Fibroblast of skin of left biceps (primary cell): ENCODE data around the gene TTC12.

Experiments used
- DNase-seq, 2 experiments: peaks; one replicate each; pipeline ENCODE4 v3.0.0-alpha.2; 2013; ENCODE audit warnings: low read depth in 2 of 2

Gene TTC12

GRCh38 chr11:113373981-113374560, 59.7 kb downstream of the TTC12 start:
- DNase-seq = no peak

- no peak for DNase-seq
Observed at GRCh38 chr11:113375402-113375801, 61.0 kb downstream of the TTC12 start.

- no peak for DNase-seq
Observed at GRCh38 chr11:113376156-113376555, 61.8 kb downstream of the TTC12 start.

- peak; percentile 18 to 31 for DNase-seq
Observed at GRCh38 chr11:113377681-113378412, 63.5 kb downstream of the TTC12 start.

- no peak for DNase-seq
Observed at GRCh38 chr11:113378692-113379091, 64.3 kb downstream of the TTC12 start.

GRCh38 chr11:113382121-113382520, 67.7 kb downstream of the TTC12 start:
- no peak for DNase-seq

GRCh38 chr11:113384551-113384950, 70.2 kb downstream of the TTC12 start:
- DNase-seq = peak; percentile 65 to 66

GRCh38 chr11:113385749-113386148, 71.4 kb downstream of the TTC12 start:
- DNase-seq = no peak

- no peak for DNase-seq
Observed at GRCh38 chr11:113386866-113387265, 72.5 kb downstream of the TTC12 start.

GRCh38 chr11:113387605-113388211, 73.3 kb downstream of the TTC12 start, which contains the start of gene ANKK1:
Gene ANKK1, plus strand, starts transcription at chr11:113387779. Its CDS starts 106 bp downstream, at chr11:113387885.
- DNase-seq = no peak

- no peak for DNase-seq
Observed at GRCh38 chr11:113389272-113389671, 74.9 kb downstream of the TTC12 start.

GRCh38 chr11:113392236-113392921, 78.0 kb downstream of the TTC12 start:
- no peak for DNase-seq

- no peak for DNase-seq
Observed at GRCh38 chr11:113393501-113393985, 79.2 kb downstream of the TTC12 start.

GRCh38 chr11:113394919-113395318, 80.5 kb downstream of the TTC12 start:
- DNase-seq = no peak

- no peak for DNase-seq
Observed at GRCh38 chr11:113395782-113396336, 81.5 kb downstream of the TTC12 start.

GRCh38 chr11:113396690-113397089, 82.3 kb downstream of the TTC12 start:
- DNase-seq = no peak

GRCh38 chr11:113397212-113397611, 82.8 kb downstream of the TTC12 start:
- no peak for DNase-seq

GRCh38 chr11:113397821-113398220, 83.4 kb downstream of the TTC12 start:
- DNase-seq = no peak

- DNase-seq = no peak
Observed at GRCh38 chr11:113398669-113399430, 84.5 kb downstream of the TTC12 start.

- no peak for DNase-seq
Observed at GRCh38 chr11:113400631-113401230, 86.3 kb downstream of the TTC12 start.

- no peak for DNase-seq
Observed at GRCh38 chr11:113401718-113402117, 87.3 kb downstream of the TTC12 start.
